ENCODE data around the gene GNB3. TPM values are rescaled to one million over a fixed set of nuclear protein-coding genes. Genes with fewer than 3 reads are reported as not detected.

GNB3 gene
- total and polyA plus RNA-seq, 9 of the 15 experiments (the other 6 are each of a cell fraction or from before 2014, with no cell fraction given), result 1.4 to 5.8 (median 2.0) TPM

- intact Hi-C loops (cut with micrococcal nuclease), result no loop called here
- no peaks in the 10 kb centered on the region for H3K9me1 ChIP-seq (ENCODE audit: control insufficient read depth, insufficient read depth, low read length)
- H2AFZ ChIP-seq (ENCODE audit: low read depth, low read length), result no peak overlapping the region
- no peak for ATAC-seq
- H3K9ac ChIP-seq (ENCODE audit: insufficient read depth in 1 of 2, low read depth in 2 of 2, low read length in 2 of 2), result no peak overlapping the region
- FAIRE-seq, result no peak
- no peak overlapping the region for H3K4me2 ChIP-seq (ENCODE audit: insufficient read depth, low read length)
- H3K27me3 ChIP-seq (ENCODE audit: control insufficient read depth in 2 of 2, insufficient read depth in 2 of 2, low read length in 2 of 2), result no peaks in the 10 kb centered on the region
- H3K9me3 ChIP-seq (replicated peaks; ENCODE audit: control insufficient read depth, insufficient read depth, low read depth, low read length), result no peaks in the 10 kb centered on the region
- H3K36me3 ChIP-seq (ENCODE audit: control insufficient read depth, insufficient read depth, low read length), result peaks cover 57% of the 10 kb centered on the region; the same call in 2 of the 3 replicates
- DNase-seq (ENCODE audit: extremely low read depth in 1 of 4, low spot score in 3 of 4), result no peak
- H4K20me1 ChIP-seq (replicated peaks; ENCODE audit: control insufficient read depth, insufficient read depth, low read length), result no peaks in the 10 kb centered on the region; the same call in 1 of the 2 replicates
- TF ChIP-seq MED1 (CRISPR knock-in tag; IDR thresholded peaks at IDR 0.05; ENCODE audit: borderline replicate concordance), result no peak
- TF ChIP-seq MEF2A (IDR thresholded peaks at IDR 0.05; ENCODE audit: control insufficient read depth, low read depth, low read length), result no peak
- TF ChIP-seq CREBBP (IDR thresholded peaks at IDR 0.05; ENCODE audit: low read depth, low read length), result no peak
- TF ChIP-seq RNF219 (CRISPR knock-in tag; IDR thresholded peaks at IDR 0.05), result no peak
- no peak for TF ChIP-seq HNRNPL (IDR thresholded peaks at IDR 0.05; ENCODE audit: low read depth, low read length)
- TF ChIP-seq JUNB (CRISPR knock-in tag; conservative IDR thresholded peaks at IDR 0.05), result no peak
- TF ChIP-seq LCOR (CRISPR knock-in tag; IDR thresholded peaks at IDR 0.05), result no peak
- TF ChIP-seq CREM (IDR thresholded peaks at IDR 0.05; ENCODE audit: low read depth), result no peak
- no peak for TF ChIP-seq GABPB1 (CRISPR knock-in tag; IDR thresholded peaks at IDR 0.05)
- no peak for TF ChIP-seq TRIM24 (IDR thresholded peaks at IDR 0.05)
- no peak for TF ChIP-seq CHCHD3 (CRISPR knock-in tag; IDR thresholded peaks at IDR 0.05)
- no peak for TF ChIP-seq ZNF655 (CRISPR knock-in tag; IDR thresholded peaks at IDR 0.05)
- TF ChIP-seq CAMTA2 (CRISPR knock-in tag; conservative IDR thresholded peaks at IDR 0.05), result no peak
- 94% methylated on average over 10 of the region's 16 CpGs for WGBS (ENCODE audit: insufficient coverage, low coverage, missing lambda C conversion rate)
- ChIA-PET POLR2A (interaction anchor here (0.6 to 1.2 kb wide), 3 partner anchors 10 to 859 kb away, joined by 3 to 5 read pairs (median 3); partner anchors contain the start of gene GDF3), CTCF (ENCODE audit: low intra/inter-chr PET ratio) (no interaction called here)
- H3K4me1 ChIP-seq (replicated peaks in 1 of 2; ENCODE audit: control insufficient read depth in 2 of 2, insufficient read depth in 2 of 2, low read length in 2 of 2), result peaks cover 3 to 39% of the 10 kb centered on the region in 2 experiments; a peak in 4 of 5 replicates
- H3K79me2 ChIP-seq (ENCODE audit: control insufficient read depth, insufficient read depth, low read length), result no peaks in the 10 kb centered on the region
- in situ Hi-C loops (cut with MboI), result no loop called here
- no peak overlapping the region for H3K27ac ChIP-seq (ENCODE audit: extremely low read depth, low read depth, low read length)
- H3K4me3 ChIP-seq, result no peak overlapping the region
- BruUV-seq (replicated peaks), result no TSS peak
Measured at GRCh38 chr12:6836851-6837250, 3.9 kb upstream of the GNB3 start.

All from K562 (cell line).